Measurements from ENCODE around the gene TMEM131.
"Not testable (repeated sequence)": the region's sequence is repeated elsewhere in the genome, so short reads cannot be mapped to it uniquely, and the experiment has no call there.

TMEM131 gene, protein sequence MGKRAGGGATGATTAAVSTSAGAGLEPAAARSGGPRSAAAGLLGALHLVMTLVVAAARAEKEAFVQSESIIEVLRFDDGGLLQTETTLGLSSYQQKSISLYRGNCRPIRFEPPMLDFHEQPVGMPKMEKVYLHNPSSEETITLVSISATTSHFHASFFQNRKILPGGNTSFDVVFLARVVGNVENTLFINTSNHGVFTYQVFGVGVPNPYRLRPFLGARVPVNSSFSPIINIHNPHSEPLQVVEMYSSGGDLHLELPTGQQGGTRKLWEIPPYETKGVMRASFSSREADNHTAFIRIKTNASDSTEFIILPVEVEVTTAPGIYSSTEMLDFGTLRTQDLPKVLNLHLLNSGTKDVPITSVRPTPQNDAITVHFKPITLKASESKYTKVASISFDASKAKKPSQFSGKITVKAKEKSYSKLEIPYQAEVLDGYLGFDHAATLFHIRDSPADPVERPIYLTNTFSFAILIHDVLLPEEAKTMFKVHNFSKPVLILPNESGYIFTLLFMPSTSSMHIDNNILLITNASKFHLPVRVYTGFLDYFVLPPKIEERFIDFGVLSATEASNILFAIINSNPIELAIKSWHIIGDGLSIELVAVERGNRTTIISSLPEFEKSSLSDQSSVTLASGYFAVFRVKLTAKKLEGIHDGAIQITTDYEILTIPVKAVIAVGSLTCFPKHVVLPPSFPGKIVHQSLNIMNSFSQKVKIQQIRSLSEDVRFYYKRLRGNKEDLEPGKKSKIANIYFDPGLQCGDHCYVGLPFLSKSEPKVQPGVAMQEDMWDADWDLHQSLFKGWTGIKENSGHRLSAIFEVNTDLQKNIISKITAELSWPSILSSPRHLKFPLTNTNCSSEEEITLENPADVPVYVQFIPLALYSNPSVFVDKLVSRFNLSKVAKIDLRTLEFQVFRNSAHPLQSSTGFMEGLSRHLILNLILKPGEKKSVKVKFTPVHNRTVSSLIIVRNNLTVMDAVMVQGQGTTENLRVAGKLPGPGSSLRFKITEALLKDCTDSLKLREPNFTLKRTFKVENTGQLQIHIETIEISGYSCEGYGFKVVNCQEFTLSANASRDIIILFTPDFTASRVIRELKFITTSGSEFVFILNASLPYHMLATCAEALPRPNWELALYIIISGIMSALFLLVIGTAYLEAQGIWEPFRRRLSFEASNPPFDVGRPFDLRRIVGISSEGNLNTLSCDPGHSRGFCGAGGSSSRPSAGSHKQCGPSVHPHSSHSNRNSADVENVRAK (N-terminal part only)

DNA sequence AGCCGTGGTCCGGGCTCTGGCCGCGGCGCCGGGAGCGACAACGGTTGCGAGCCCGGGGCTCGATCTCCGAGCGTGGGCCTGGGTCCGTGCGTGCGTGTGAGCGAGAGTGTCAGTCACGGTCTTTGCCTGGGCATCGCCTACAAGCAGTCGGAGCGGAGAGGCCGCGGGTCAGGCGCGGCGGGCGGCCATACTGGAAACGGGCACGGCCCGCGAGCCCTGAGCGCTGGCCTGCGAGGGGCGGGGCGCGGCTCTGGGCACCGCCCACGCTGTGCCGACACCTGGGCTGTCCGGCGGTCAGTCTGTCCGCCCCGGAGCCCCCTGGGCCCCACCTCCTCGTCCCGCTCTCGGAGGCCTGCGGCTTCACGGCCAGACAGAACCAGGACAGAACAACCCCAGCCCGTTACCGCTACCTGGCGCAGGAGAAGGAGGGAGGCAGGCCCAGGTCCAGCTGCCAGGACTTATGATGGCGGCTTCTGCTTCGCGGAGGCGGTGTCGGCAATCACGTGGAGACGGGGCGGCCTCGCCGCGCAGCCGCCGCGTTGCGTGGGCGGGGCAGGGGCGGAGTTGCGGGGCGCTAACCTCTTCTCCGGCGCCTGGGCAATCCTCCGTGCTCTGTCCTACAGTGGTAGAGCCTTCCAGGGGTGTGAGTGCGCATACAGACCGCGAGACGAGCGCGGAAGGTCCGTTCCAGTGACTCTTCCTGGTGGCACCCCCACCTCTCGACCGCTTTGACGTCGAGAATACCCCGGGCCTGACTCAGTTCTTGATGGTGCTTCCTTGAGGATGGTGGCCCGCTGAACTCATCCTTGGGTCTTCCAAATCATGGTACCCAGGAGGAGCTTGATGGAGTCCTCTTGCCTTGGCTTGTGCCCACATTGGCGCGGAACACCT lies at the start of gene TMEM131:
TSS of gene TMEM131 (minus strand) at position 215 of the 891 bp plus-strand sequence. CDS start 286 bp downstream, outside the sequence.
- DNase-seq, result peak; percentile 95

DNA sequence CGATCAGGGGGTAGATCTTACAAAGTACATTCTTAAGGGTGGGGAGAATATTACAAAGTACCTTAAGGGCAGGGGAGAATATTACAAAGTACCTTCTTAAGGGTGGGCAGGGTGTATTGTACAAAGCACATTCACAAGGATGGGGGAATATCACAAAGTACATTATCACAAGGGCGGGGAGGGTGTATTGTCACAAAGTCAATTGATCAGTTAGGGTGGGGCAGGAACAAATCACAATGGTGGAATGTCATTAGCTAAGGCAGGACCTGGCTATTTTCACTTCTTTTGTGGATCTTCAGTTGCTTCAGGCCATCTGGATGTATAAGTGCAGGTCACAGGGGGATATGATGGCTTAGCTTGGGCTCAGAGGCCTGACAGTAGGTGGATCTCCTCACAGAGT lies 49.0 kb upstream of the TMEM131 start:
- DNase-seq, result not testable (repeated sequence)

DNA sequence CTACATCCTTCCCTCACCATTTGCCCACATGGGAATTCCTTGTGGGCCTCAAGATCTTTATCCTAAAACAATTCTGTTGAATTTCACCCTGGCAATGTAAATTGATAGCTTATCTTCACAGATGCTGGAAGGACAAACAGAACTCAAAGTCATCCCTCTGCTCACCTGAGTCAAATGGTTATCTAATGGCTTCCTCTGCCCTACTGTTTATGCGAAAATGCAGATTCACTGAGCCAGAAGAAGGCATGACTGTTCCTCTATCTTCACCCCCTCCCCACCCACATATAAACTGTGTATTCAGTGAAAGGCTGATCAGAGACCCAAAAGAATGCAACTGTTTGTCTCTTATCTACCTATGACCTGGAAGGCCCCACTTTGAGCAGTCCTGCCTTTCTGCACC lies 47.4 kb upstream of the TMEM131 start:
- DNase-seq, result no peak

DNA sequence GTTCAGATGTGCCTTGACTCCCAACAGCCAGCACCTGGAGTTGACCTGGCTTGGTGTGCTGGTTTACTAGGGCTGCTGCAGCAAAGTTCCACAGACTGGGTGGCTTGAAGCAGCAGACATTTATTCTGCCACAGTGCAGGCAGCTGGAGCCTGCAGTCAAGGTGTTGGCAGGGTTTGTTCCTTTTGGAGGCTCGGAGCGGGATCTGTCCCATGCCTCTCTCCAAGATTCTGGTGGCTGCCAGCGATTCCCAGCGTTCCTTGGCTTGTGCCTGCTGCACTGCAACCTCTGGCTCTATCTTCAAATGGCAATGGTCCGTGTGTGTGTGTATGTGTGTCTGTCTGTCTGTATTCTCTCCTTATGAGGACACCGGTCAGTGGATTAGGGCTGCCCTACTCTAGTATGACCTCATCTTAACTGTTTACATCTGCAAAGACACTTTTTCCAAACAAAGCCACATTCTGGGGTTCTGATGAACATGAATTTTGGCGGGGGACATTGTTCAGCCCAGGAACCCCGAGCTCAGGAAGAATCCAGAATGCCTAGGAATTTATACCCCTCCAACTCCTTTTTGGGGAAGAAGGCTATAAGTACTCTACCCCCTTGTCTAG lies 44.7 kb upstream of the TMEM131 start:
- DNase-seq, result no peak

DNA sequence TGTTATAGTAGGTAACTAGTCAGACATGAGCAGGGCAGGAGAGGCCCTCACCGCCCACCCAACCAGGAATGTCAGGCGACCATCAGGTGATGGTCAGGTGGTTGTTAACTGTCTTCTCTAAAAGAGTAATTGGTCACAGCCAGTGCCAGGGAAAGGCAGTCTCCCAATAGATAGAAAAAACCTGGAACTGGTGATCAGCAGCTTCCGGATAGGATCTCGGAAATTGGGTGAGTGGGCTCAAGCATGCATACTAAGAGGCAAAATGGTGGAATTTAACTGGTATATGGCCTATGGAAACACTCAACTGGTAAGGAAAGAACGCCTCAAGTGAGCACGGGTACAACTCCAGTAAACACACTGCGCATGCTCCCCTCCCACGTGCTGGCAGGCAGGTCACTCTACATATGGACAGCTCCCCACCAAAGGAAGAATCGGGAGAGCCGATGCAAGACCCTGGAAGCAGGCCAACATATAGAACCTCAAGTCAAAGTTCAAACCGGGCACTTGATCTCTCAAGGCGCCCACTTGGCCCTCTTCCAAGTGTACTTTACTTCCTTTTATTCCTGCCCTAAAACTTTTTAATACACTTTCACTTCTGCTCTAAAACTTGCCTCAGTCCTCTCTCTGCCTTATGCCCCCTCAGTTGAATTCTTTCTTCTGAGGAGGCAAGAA lies 43.5 kb upstream of the TMEM131 start:
- no peak for DNase-seq

DNA sequence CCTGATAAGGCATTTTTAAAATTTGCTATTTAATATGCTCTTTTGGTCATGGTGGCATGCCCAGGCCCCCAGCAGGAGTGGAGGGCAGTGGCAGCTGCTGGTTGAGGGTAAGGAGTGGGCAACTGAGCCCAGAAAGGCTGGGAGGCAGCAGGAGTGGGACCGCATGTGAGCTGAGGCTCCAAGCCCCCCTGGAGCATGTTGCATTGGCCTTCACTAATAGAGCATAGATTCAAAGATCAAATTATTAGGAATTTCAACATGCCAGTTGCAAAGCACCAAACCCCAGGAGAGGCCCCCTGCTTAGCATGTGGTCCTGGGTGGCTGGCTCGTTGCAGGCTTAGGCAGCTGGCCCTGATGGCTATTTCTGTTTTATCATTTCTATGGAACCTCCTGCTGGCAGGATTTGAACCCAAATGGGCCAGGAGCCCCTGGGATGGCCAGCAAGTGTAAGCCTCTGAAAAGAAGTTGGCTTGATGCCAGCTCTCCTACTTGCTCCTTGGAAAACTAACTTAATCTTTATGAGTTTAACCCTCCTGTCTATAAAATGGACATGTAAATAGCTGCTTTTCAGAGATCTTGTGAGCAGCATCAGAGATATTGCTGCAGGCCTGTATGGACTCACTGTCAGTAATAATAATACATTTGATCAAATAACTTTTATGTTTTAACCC lies 42.1 kb upstream of the TMEM131 start:
- DNase-seq, result no peak

DNA sequence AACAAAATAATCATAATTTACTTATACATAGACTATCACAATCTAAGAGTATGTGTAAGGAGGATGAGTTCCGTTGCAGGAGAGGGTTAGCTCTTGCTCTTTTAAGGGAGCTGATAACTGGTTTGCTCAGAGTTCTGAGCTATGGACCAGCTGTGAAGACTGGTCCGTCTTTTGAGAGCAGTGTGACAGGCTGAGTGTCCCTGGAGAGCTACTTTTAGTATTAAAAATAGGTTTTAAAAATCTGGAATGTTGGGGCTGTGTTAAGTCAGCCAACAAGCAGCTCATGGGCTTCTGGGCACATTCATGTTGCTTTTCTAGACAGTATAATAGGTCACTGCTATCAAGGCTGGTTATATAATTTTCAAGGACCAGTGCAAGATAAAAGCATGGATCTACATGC lies 41.5 kb upstream of the TMEM131 start:
- DNase-seq, result no peak

DNA sequence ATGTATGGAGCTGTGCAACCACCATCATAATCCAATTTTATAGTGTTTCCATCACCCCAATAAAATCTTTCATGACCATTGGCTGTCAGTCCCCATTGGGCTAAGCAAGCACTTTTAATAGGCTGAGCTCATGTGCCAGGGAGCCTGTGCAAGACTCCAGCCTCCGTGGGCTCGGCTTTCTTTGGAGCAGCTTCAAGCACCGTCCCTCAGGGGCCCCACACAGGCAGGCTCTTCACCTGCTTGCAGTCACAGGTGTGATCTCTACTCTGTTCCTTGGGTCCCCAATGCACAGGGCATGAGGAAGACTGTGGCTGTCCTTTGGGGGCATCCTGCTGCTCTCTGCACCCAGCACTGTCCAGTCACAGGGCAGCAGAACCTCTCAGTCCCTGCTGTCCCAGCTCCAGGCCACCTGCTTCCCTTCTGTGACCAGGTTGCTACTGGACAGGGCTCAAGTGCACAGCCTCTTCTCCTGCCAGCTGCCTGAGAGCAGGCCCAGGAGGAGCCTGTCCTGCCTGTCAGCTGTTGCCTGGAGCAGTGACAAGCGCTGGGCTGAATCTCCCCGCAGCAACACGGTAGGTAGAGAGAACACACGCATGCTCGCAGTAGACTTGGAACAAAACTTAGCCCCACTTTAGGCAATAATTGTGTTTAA lies 40.7 kb upstream of the TMEM131 start:
- no peak for DNase-seq

DNA sequence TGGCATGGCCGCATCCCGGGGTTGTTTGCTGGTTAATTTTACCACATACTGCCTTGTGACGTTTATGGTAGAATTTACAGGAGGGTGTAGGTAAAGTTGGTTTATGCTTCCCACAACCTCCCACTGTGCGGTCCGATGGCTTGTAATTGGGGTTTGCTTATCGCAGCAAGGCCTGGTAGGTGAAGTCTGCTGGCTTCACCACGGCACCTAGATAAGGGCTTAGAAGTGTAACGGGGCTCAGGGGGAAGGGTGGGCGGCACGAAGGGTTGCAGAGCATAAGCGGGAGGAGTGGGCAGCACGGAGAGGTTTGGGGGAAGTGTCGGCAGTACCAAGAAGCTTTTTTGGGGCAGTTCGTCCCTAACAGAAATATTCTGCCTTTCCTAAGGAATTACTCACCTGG lies 39.0 kb upstream of the TMEM131 start:
- DNase-seq, result no peak

DNA sequence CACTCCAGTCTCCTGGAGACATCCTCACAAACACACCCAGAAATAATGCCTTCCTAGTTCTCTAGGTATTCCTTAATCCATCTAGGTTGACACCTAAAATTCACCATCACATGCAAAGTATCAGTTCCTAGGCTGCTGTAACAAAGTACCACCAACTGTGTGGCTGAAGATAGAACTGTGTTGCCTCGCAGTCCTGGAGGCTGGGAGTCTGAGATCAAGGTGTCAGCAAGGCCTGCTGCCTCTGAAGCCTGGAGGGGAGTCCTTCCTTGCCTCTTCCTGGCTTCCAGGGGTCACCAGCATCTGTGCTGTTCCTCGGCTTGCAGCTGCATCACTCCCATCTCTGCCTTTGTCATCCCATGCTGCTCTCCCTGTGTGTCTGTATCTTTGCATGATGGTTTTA lies 36.3 kb upstream of the TMEM131 start:
- no peak for DNase-seq

DNA sequence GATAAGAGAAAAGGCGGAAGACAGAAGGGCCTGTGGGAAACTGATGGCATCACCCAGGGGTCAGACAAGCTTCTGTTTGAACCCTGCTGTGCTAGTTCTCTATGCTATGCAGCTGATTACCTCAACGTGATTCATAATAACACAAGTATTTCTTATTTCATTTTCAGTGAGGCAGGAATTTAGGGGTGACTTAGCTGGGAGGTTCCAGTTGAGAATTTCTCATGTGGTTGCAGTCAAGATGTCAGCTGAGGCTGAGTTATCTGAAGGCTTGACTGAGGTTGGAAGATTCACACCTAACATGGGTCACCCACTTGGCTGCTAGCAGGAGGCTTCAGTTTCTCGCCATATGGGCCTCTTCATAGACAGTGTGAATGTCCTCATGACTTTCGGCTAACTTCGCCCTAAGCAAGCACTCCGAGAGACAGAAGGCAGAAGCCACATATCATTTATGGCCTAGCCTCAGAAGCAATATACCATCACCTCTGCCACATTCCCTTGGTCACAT lies 34.0 kb upstream of the TMEM131 start:
- no peak for DNase-seq

DNA sequence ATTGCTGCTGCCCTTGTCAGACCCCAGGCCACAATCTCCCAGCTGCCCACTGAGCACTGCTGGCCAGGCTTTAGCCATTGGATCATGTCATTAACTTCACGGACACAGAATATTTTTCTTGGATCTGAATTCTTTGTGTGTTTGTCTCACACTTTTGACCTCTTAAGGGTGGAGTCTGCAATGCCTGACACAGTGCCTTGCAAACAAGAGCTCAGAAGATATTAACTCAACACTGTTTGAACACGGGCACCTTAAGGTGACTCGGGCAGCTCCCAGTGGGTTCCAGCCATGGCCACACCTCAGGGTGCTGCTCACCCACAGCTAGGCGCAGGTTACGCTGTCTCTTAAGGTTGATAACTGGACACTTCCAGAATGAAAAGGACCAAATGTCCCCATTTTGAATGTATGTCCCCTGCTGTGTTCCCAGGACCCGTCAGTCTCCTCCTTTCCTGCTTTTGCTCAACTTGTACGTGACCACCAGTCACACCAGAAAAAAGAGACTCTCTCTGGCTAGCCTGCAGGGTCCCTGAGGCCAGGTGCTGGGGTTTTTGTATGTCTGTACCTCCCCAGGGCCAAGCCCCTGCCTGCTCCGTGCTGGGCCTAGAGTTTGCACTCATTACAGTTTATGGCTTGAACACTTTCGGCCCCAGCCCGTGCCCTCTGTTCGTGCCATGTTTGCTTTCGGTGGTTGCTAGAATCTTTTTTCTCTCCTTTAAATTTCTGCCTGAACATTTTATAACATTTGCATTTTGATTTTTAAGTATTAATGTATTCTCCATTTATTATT lies 33.4 kb upstream of the TMEM131 start:
- no peak for DNase-seq

DNA sequence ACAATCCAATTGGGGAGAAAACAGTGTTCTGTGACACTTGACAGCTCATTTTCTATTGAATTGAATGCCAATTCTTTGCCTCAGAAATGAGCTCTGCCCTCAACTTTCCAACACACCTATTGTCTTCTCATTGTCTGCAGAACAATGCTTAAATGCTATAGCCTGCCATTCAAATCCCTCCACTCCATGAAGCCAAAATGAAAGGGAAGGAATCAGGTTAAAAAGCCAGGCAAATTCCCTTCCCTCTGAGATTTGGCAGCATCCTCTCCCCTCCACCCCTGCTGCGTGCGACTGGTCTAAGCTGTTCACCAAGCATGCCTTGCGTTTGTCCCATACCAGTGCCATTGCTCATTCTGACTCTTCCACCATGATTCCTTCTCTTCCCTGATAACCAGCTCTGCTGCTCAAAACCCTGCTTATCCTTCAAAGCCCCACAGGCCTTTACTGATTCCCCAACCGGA lies 32.4 kb upstream of the TMEM131 start:
- no peak for DNase-seq

DNA sequence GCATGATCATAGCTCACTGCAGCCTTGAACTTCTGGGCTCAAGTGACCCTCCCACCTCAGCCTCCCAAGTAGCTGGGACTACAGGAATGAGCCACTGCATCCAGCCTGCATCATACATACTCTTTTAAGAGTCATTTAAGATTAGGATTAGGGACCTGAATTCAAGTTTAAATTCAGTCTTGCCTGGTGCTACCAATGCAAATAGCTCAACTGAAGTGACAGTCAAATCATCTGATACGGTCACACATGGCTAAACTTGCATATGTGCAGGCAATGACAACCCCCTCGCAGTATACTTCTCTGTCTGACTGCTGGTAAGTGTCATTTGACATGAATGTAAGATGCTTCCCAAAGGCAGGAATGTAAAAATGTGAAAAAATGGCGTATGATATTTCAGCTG lies 31.8 kb upstream of the TMEM131 start:
- DNase-seq, result no peak

DNA sequence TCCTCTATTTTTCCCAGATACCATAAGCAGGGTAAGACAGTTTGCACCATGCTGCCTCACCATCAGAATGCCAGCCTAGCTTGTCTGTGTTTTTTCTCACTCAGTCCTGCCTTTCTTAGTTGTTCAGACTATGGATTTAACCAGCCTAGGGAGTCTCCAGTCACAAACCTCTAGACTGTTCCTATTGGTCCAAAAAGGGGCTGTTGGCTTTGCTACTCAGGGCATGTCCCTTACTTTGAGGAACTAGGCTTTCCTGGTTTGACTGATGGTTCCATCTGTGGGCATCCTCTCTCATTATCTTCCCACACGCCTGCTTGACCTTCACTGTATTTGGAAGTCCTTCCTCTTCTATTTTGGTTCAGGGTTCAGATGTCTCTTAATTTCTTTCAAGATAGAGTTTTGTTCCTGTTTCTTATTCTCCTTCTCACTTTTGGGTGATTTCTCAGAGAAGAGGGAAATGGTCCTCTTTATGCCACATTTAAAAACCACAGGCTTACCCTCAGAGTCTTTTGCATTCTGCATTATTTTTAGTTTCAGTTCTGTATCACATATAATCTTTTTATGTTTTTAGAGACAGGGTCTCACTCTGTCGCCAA lies 31.3 kb upstream of the TMEM131 start:
- no peak for DNase-seq

DNA sequence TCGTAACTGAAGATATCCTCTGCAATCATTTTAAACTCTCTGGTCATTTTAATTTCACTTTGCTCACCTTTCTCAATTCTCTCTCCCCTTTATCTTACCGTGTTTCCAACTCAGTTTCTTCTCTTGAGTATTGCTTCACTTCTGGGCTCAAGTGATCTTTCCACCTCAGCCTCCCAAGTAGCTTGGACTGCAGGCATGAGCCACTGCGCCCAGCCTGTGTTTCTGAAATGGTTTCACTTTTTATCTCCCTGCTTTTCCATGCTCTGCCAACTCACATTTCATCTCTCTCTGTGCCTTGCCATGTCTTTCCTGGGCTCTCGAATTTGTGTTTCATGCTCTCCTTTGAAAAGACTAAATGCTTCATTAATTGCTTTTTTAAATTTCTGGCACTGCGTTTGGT lies 30.5 kb upstream of the TMEM131 start:
- no peak for DNase-seq

DNA sequence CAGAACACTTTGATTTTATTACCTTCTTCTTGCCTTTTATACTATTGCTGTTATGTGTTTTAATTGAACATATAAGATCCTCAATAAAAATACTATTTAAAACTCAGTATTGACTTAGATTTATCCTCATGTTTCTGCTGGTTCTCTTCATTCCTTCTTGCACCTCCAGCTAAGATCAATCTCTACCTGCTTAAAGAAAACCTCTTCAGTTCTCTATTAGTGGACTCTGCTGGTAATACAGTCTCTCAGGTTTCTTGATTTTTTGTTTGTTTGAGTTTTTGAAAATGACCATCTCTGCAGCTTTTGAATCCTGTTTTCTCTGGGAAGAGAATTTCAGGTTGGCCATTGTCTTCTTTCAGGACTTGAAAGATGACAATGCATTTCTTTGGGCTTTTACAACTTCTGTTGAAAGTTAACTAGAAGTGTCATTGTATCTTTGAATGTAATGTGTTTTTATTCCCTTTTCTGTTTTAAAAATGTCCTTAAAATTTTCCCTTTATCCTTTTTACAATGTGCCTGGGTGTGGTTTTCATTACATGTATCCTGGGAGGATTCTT lies 29.8 kb upstream of the TMEM131 start:
- no peak for DNase-seq

DNA sequence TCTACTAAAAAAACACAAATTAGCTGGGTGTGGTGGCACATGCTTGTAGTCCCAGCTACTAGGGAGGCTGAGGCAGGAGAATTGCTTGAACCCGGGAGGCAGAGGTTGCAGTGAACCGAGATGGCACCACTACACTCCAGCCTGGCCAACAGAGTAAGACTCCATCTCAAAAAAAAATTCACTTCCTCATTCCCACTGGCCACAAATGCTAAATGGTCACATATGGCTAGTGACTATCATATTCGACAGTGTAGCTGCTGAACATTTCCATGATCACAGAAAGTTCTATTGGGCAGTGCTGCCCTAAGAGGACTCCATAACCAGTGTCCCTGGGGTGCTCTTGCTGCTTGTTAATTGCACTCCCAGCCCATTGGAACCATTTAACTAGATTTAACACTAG lies 26.3 kb upstream of the TMEM131 start:
- DNase-seq, result not testable (repeated sequence)
